GM19099 (cell line): ENCODE data around the gene NTN4.

Experiments
- POLR2A ChIP-seq: IDR thresholded peaks from 3 replicates; pipeline ENCODE4 v1.6.1; 2011; ENCODE audit warnings: low read depth; ENCODE audit not compliant: insufficient read length; ENCODE audit errors: extremely low read depth

NTN4 gene

DNA sequence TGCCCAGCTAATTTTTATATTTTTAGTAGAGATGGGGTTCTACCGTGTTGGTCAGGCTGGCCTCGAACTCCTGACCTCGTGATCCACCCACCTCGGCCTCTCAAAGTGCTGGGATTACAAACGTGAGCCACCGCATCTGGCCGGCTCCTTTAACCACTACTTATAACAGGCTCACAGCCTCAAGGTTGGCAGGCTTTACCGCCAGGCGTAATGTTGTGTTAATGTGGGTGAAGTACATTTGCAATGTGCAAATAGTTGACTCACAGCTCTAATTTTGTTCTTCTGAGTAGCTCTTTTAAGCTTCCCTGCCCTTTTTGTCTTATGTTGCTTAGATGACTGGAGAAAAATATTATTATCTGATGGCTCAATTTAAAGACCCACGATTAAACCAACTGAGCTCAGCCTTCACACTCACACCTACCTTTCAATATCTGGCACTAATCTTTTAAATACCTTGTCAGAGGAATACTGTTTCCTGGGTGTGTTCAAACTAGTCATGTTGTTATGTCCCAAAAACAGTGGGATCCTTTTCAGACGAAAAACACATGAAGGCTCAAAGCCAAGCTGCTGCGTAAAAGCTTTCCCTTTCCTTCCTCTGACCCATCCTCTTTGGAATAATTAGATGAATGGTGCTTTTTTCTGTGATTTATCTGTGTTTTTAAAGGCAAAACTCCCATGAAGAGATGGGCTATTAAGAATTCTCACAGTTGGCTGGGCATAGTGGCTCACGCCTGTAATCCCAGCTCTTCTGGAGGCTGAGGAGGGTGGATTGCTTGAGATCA, 182.1 kb downstream of the NTN4 start:
- TF ChIP-seq POLR2A: no peak
